ENCODE measurements around the gene TRMU. TPM values are rescaled to one million over a fixed set of nuclear protein-coding genes. Genes with fewer than 3 reads are reported as not detected.
A peak's percentile ranks its signal among the peaks of the same experiment; 100 is the strongest.

The TRMU gene
- polyA plus RNA-seq, 1 experiment: 23.7 TPM

- Histone ChIP-seq H3K9me3 (ENCODE audit: control insufficient read depth, insufficient read depth, low read length) (no peaks in the 10 kb centered on the region; the same call in 1 of the 2 replicates), H3K27ac (ENCODE audit: low read depth, low read length) (no peak overlapping the region), H3K27me3 (ENCODE audit: control insufficient read depth, insufficient read depth, low read length) (no peaks in the 10 kb centered on the region), H3K4me3 (ENCODE audit: low read depth, low read length) (no peak overlapping the region)
- TF ChIP-seq, protein P1, sequence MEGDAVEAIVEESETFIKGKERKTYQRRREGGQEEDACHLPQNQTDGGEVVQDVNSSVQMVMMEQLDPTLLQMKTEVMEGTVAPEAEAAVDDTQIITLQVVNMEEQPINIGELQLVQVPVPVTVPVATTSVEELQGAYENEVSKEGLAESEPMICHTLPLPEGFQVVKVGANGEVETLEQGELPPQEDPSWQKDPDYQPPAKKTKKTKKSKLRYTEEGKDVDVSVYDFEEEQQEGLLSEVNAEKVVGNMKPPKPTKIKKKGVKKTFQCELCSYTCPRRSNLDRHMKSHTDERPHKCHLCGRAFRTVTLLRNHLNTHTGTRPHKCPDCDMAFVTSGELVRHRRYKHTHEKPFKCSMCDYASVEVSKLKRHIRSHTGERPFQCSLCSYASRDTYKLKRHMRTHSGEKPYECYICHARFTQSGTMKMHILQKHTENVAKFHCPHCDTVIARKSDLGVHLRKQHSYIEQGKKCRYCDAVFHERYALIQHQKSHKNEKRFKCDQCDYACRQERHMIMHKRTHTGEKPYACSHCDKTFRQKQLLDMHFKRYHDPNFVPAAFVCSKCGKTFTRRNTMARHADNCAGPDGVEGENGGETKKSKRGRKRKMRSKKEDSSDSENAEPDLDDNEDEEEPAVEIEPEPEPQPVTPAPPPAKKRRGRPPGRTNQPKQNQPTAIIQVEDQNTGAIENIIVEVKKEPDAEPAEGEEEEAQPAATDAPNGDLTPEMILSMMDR (IDR thresholded peaks at IDR 0.05; ENCODE audit: low read depth, low read length): 0 out of 2 replicates have a peak, but pooled peaks have one; percentile 2
- no peak for DNase-seq (ENCODE audit: low read depth, low spot score)
- ChIA-PET POLR2A (no interaction called here), CTCF (interaction anchor here (0.7 kb wide), 1 partner anchor 19 kb away, joined by 4 read pairs; no protein-coding TSS in a partner anchor)
These were observed 50.8 kb downstream of the TRMU start for GRCh38 chr22:46386312-46386711.

- CTCF ChIA-PET: no interaction called here
- POLR2A ChIA-PET: interaction anchor here (0.5 kb wide), 1 partner anchor 121 kb away, joined by 3 read pairs; no protein-coding TSS in a partner anchor
- DNase-seq (ENCODE audit: low read depth, low spot score): no peak
- Histone ChIP-seq H3K27me3 (ENCODE audit: control insufficient read depth, insufficient read depth, low read length) (no peaks in the 10 kb centered on the region), H3K4me3 (ENCODE audit: low read depth, low read length) (no peak overlapping the region), H3K9me3 (ENCODE audit: control insufficient read depth, insufficient read depth, low read length) (no peaks in the 10 kb centered on the region; the same call in 1 of the 2 replicates), H3K27ac (ENCODE audit: low read depth, low read length) (no peak overlapping the region)
- TF ChIP-seq, protein P1 (IDR thresholded peaks at IDR 0.05; ENCODE audit: low read depth, low read length): no peak
These were observed 52.2 kb downstream of the TRMU start for GRCh38 chr22:46387748-46388147.

GRCh38 chr22:46388647-46389046 is 53.1 kb downstream of the TRMU start:
- Histone ChIP-seq H3K27ac (ENCODE audit: low read depth, low read length) (no peak overlapping the region), H3K9me3 (ENCODE audit: control insufficient read depth, insufficient read depth, low read length) (no peaks in the 10 kb centered on the region; the same call in 1 of the 2 replicates), H3K27me3 (ENCODE audit: control insufficient read depth, insufficient read depth, low read length) (no peaks in the 10 kb centered on the region), H3K4me3 (ENCODE audit: low read depth, low read length) (no peak overlapping the region)
- CTCF ChIA-PET: no interaction called here
- POLR2A ChIA-PET: no interaction called here
- TF ChIP-seq, protein P1 (IDR thresholded peaks at IDR 0.05; ENCODE audit: low read depth, low read length): no peak
- DNase-seq (ENCODE audit: low read depth, low spot score): no peak

DNA sequence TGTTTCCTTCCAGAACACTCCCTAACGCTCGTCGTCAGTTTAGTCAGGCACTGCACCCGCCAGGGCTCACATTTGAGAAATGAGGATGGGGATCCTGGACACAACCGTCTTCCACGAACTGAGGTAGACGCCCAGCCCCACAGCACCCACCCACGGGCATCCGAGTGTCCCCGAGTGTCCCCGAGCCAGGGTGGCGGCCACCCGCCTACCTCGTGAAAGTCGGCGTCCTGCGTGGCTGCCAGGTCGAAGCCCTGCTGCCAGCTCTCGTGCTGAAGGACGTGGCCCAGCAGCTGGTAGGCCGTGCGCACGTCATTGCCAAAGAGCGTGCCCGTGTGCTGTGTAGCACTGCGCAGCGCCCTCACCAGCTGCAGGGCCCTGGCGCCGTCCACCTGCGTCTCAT is 53.6 kb downstream of the TRMU start:
- DNase-seq (ENCODE audit: low read depth, low spot score): no peak
- CTCF ChIA-PET: interaction anchor here (1.5 kb wide), 1 partner anchor 21 kb away, joined by 7 read pairs; no protein-coding TSS in a partner anchor
- Histone ChIP-seq H3K4me3 (ENCODE audit: low read depth, low read length) (no peak overlapping the region), H3K27me3 (ENCODE audit: control insufficient read depth, insufficient read depth, low read length) (no peaks in the 10 kb centered on the region), H3K9me3 (ENCODE audit: control insufficient read depth, insufficient read depth, low read length) (no peaks in the 10 kb centered on the region; the same call in 1 of the 2 replicates), H3K27ac (ENCODE audit: low read depth, low read length) (no peak overlapping the region)
- POLR2A ChIA-PET: no interaction called here
- TF ChIP-seq, protein P1 (IDR thresholded peaks at IDR 0.05; ENCODE audit: low read depth, low read length): no peak

- CTCF ChIA-PET: interaction anchor here (0.6 to 1.5 kb wide), 2 partner anchors 14 to 22 kb away, joined by 7 to 9 read pairs; no protein-coding TSS in a partner anchor
- TF ChIP-seq, protein P1 (IDR thresholded peaks at IDR 0.05; ENCODE audit: low read depth, low read length): no peak
- H3K27ac ChIP-seq (ENCODE audit: low read depth, low read length): no peak overlapping the region
- H3K27me3 ChIP-seq (ENCODE audit: control insufficient read depth, insufficient read depth, low read length): no peaks in the 10 kb centered on the region
- POLR2A ChIA-PET: no interaction called here
- H3K9me3 ChIP-seq (ENCODE audit: control insufficient read depth, insufficient read depth, low read length): no peaks in the 10 kb centered on the region; the same call in 1 of the 2 replicates
- no peak overlapping the region for H3K4me3 ChIP-seq (ENCODE audit: low read depth, low read length)
- DNase-seq (ENCODE audit: low read depth, low spot score): no peak
These were observed 54.7 kb downstream of the TRMU start for GRCh38 chr22:46390105-46390651.

Measured in AG04450 (cell line).